Measurements from ENCODE around the gene CAP2.
"Not testable (repeated sequence)": the region's sequence is repeated elsewhere in the genome, so short reads cannot be mapped to it uniquely, and the experiment has no call there.

CAP2 gene

GRCh38 chr6:17584241-17584803, 190.9 kb downstream of the CAP2 start:
- Histone ChIP-seq H3K4me1 (ENCODE audit: control insufficient read depth in 5 of 5, insufficient read depth in 5 of 5, low read length in 5 of 5) (peaks cover 0 to 10% (median 4%) of the 10 kb centered on the region in 5 donors), H3K9ac (ENCODE audit: low read length in 5 of 5) (peak overlapping the region in 4 of 5 donors; percentile 38 to 67 (median 52)), H3K36me3 (ENCODE audit: control insufficient read depth in 5 of 5, insufficient read depth in 5 of 5, low read length in 5 of 5) (no peaks in the 10 kb centered on the region), H3K4me3 (ENCODE audit: low read depth in 1 of 5, low read length in 5 of 5) (peak overlapping the region in 4 of 5 donors; percentile 7 to 29 (median 18)), H3K27ac (ENCODE audit: low read depth, low read length) (peak overlapping the region; percentile 87), H3K9me3 (ENCODE audit: control insufficient read depth in 5 of 5, low read length in 5 of 5) (no peaks in the 10 kb centered on the region), H3K27me3 (ENCODE audit: control insufficient read depth in 5 of 5, insufficient read depth in 4 of 5, low read length in 5 of 5) (no peaks in the 10 kb centered on the region)

- no peaks in the 10 kb centered on the region for H3K27me3 ChIP-seq (ENCODE audit: control insufficient read depth in 5 of 5, insufficient read depth in 4 of 5, low read length in 5 of 5)
- H3K36me3 ChIP-seq (ENCODE audit: control insufficient read depth in 5 of 5, insufficient read depth in 5 of 5, low read length in 5 of 5): no peaks in the 10 kb centered on the region
- H3K27ac ChIP-seq (ENCODE audit: low read depth, low read length): no peak overlapping the region
Measured at GRCh38 chr6:17585766-17586490, 192.5 kb downstream of the CAP2 start.

GRCh38 chr6:17586623-17587022, 193.2 kb downstream of the CAP2 start:
- not testable (repeated sequence) for H3K27ac ChIP-seq (ENCODE audit: low read depth, low read length); H3K36me3 ChIP-seq (ENCODE audit: control insufficient read depth in 5 of 5, insufficient read depth in 5 of 5, low read length in 5 of 5); H3K9ac ChIP-seq (ENCODE audit: low read length in 5 of 5); H3K9me3 ChIP-seq (ENCODE audit: control insufficient read depth in 5 of 5, low read length in 5 of 5); H3K27me3 ChIP-seq (ENCODE audit: control insufficient read depth in 5 of 5, insufficient read depth in 4 of 5, low read length in 5 of 5); H3K4me1 ChIP-seq (ENCODE audit: control insufficient read depth in 5 of 5, insufficient read depth in 5 of 5, low read length in 5 of 5); H3K4me3 ChIP-seq (ENCODE audit: low read depth in 1 of 5, low read length in 5 of 5)

More at GRCh38 chr6:17585766-17586490, 192.5 kb downstream of the CAP2 start:
- Histone ChIP-seq H3K4me3 (ENCODE audit: low read depth in 1 of 5, low read length in 5 of 5) (no peak overlapping the region), H3K9ac (ENCODE audit: low read length in 5 of 5) (no peak overlapping the region), H3K4me1 (ENCODE audit: control insufficient read depth in 5 of 5, insufficient read depth in 5 of 5, low read length in 5 of 5) (peaks cover 0 to 7% (median 4%) of the 10 kb centered on the region in 5 donors), H3K9me3 (ENCODE audit: control insufficient read depth in 5 of 5, low read length in 5 of 5) (no peaks in the 10 kb centered on the region)

- H3K9me3 ChIP-seq (ENCODE audit: control insufficient read depth in 5 of 5, low read length in 5 of 5): no peaks in the 10 kb centered on the region
- no peaks in the 10 kb centered on the region for H3K36me3 ChIP-seq (ENCODE audit: control insufficient read depth in 5 of 5, insufficient read depth in 5 of 5, low read length in 5 of 5)
- no peak overlapping the region for H3K27ac ChIP-seq (ENCODE audit: low read depth, low read length)
- no peak overlapping the region for H3K9ac ChIP-seq (ENCODE audit: low read length in 5 of 5)
- H3K4me1 ChIP-seq (ENCODE audit: control insufficient read depth in 5 of 5, insufficient read depth in 5 of 5, low read length in 5 of 5): peaks cover 0 to 7% (median 4%) of the 10 kb centered on the region in 5 donors
- no peaks in the 10 kb centered on the region for H3K27me3 ChIP-seq (ENCODE audit: control insufficient read depth in 5 of 5, insufficient read depth in 4 of 5, low read length in 5 of 5)
- no peak overlapping the region for H3K4me3 ChIP-seq (ENCODE audit: low read depth in 1 of 5, low read length in 5 of 5)
Measured at GRCh38 chr6:17588011-17588410, 194.6 kb downstream of the CAP2 start.

- Histone ChIP-seq H3K4me3 (ENCODE audit: low read depth in 1 of 5, low read length in 5 of 5) (no peak overlapping the region), H3K27me3 (ENCODE audit: control insufficient read depth in 5 of 5, insufficient read depth in 4 of 5, low read length in 5 of 5) (no peaks in the 10 kb centered on the region), H3K4me1 (ENCODE audit: control insufficient read depth in 5 of 5, insufficient read depth in 5 of 5, low read length in 5 of 5) (no peaks in the 10 kb centered on the region), H3K9ac (ENCODE audit: low read length in 5 of 5) (no peak overlapping the region), H3K36me3 (ENCODE audit: control insufficient read depth in 5 of 5, insufficient read depth in 5 of 5, low read length in 5 of 5) (no peaks in the 10 kb centered on the region), H3K9me3 (ENCODE audit: control insufficient read depth in 5 of 5, low read length in 5 of 5) (no peaks in the 10 kb centered on the region), H3K27ac (ENCODE audit: low read depth, low read length) (no peak overlapping the region)
Measured at GRCh38 chr6:17589406-17590096, 196.2 kb downstream of the CAP2 start.

GRCh38 chr6:17591287-17591686, 197.9 kb downstream of the CAP2 start:
- H3K27me3 ChIP-seq (ENCODE audit: control insufficient read depth in 5 of 5, insufficient read depth in 4 of 5, low read length in 5 of 5): no peaks in the 10 kb centered on the region
- H3K36me3 ChIP-seq (ENCODE audit: control insufficient read depth in 5 of 5, insufficient read depth in 5 of 5, low read length in 5 of 5): no peaks in the 10 kb centered on the region
- no peak overlapping the region for H3K9ac ChIP-seq (ENCODE audit: low read length in 5 of 5)
- no peaks in the 10 kb centered on the region for H3K4me1 ChIP-seq (ENCODE audit: control insufficient read depth in 5 of 5, insufficient read depth in 5 of 5, low read length in 5 of 5)
- H3K9me3 ChIP-seq (ENCODE audit: control insufficient read depth in 5 of 5, low read length in 5 of 5): no peaks in the 10 kb centered on the region
- no peak overlapping the region for H3K4me3 ChIP-seq (ENCODE audit: low read depth in 1 of 5, low read length in 5 of 5)
- no peak overlapping the region for H3K27ac ChIP-seq (ENCODE audit: low read depth, low read length)

GRCh38 chr6:17593246-17593645, 199.9 kb downstream of the CAP2 start:
- Histone ChIP-seq H3K9ac (ENCODE audit: low read length in 5 of 5) (no peak overlapping the region), H3K4me3 (ENCODE audit: low read depth in 1 of 5, low read length in 5 of 5) (no peak overlapping the region), H3K27me3 (ENCODE audit: control insufficient read depth in 5 of 5, insufficient read depth in 4 of 5, low read length in 5 of 5) (no peaks in the 10 kb centered on the region), H3K36me3 (ENCODE audit: control insufficient read depth in 5 of 5, insufficient read depth in 5 of 5, low read length in 5 of 5) (no peaks in the 10 kb centered on the region), H3K9me3 (ENCODE audit: control insufficient read depth in 5 of 5, low read length in 5 of 5) (no peaks in the 10 kb centered on the region), H3K4me1 (ENCODE audit: control insufficient read depth in 5 of 5, insufficient read depth in 5 of 5, low read length in 5 of 5) (no peaks in the 10 kb centered on the region), H3K27ac (ENCODE audit: low read depth, low read length) (no peak overlapping the region)

GRCh38 chr6:17596085-17596484, 202.7 kb downstream of the CAP2 start:
- Histone ChIP-seq H3K27ac (ENCODE audit: low read depth, low read length) (no peak overlapping the region), H3K27me3 (ENCODE audit: control insufficient read depth in 5 of 5, insufficient read depth in 4 of 5, low read length in 5 of 5) (no peaks in the 10 kb centered on the region), H3K4me1 (ENCODE audit: control insufficient read depth in 5 of 5, insufficient read depth in 5 of 5, low read length in 5 of 5) (peaks cover 0 to 14% (median 9%) of the 10 kb centered on the region in 5 donors), H3K9me3 (ENCODE audit: control insufficient read depth in 5 of 5, low read length in 5 of 5) (no peaks in the 10 kb centered on the region), H3K9ac (ENCODE audit: low read length in 5 of 5) (no peak overlapping the region), H3K36me3 (ENCODE audit: control insufficient read depth in 5 of 5, insufficient read depth in 5 of 5, low read length in 5 of 5) (no peaks in the 10 kb centered on the region), H3K4me3 (ENCODE audit: low read depth in 1 of 5, low read length in 5 of 5) (no peak overlapping the region)

GRCh38 chr6:17599877-17600526, 206.6 kb downstream of the CAP2 start, which contains the start of gene FAM8A1:
TSS of gene FAM8A1 (plus strand) at chr6:17600302. CDS start at chr6:17600410, 108 bp downstream.
- Histone ChIP-seq H3K9me3 (ENCODE audit: control insufficient read depth in 5 of 5, low read length in 5 of 5) (no peaks in the 10 kb centered on the region), H3K4me3 (ENCODE audit: low read depth in 1 of 5, low read length in 5 of 5) (peak within 1 kb of the TSS; percentile 77 to 92 (median 88)), H3K27me3 (ENCODE audit: control insufficient read depth in 5 of 5, insufficient read depth in 4 of 5, low read length in 5 of 5) (no peaks in the 10 kb centered on the region), H3K36me3 (ENCODE audit: control insufficient read depth in 5 of 5, insufficient read depth in 5 of 5, low read length in 5 of 5) (peaks cover 4 to 15% (median 13%) of the 10 kb centered on the region in 5 donors), H3K4me1 (ENCODE audit: control insufficient read depth in 5 of 5, insufficient read depth in 5 of 5, low read length in 5 of 5) (peaks cover 0 to 25% (median 20%) of the 10 kb centered on the region in 5 donors), H3K27ac (ENCODE audit: low read depth, low read length) (peak within 1 kb of the TSS; percentile 77), H3K9ac (ENCODE audit: low read length in 5 of 5) (peak within 1 kb of the TSS; percentile 73 to 93 (median 87))
